ENCODE data around the gene GBX2. TPM values are rescaled to one million over a fixed set of nuclear protein-coding genes. Genes with fewer than 3 reads are reported as not detected.

The GBX2 gene
- total and polyA plus RNA-seq, 2 experiments from 2014 or later: 0.99 to 1.3 TPM

DNA sequence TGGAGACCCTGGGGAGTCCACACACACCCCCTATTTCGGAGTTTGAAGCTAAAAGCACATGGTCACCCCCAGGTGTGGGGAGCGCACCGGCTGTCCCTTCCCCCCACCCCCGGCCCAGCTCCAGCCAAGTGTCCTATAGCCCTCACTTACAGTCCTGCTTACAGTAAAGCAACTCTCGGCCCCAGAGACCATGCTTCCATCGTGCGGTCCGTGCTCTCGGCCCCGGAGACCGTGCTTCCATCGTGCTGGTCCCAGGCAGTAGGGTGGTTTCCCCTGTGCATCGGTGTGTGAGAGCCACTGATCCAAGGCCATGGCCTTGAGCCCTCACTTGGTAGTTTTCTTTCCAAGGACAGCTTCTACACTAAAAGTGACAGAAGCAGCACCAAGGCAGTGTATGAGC is 48.7 kb downstream of the GBX2 start:
- Mint-ChIP-seq H3K9me3 (no peaks in the 10 kb centered on the region; the same call in 2 of the 3 replicates), H3K4me3 (no peak overlapping the region), H3K27ac (no peak overlapping the region), H3K27me3 (ENCODE audit: insufficient read depth, low read depth, poor library complexity) (peaks cover 25% of the 10 kb centered on the region), H3K36me3 (ENCODE audit: low read depth) (peaks cover 2% of the 10 kb centered on the region; the same call in 1 of the 3 replicates), H3K4me1 (peaks cover 41% of the 10 kb centered on the region)
- Histone ChIP-seq H2AFZ (no peak overlapping the region), H3K27ac (ENCODE audit: low read depth) (no peak overlapping the region), H3F3A (replicated peaks; ENCODE audit: low read depth) (no peaks in the 10 kb centered on the region), H3K27me3 (ENCODE audit: insufficient read depth) (peaks cover 10% of the 10 kb centered on the region; the same call in 1 of the 2 replicates), H3K4me3 (no peak overlapping the region), H3K4me1 (ENCODE audit: insufficient read depth) (peaks cover 16% of the 10 kb centered on the region; the same call in 1 of the 2 replicates), H3K36me3 (ENCODE audit: insufficient read depth) (no peaks in the 10 kb centered on the region), H3K9me2 (ENCODE audit: insufficient read depth) (no peaks in the 10 kb centered on the region), H4K20me1 (replicated peaks; ENCODE audit: insufficient read depth) (peaks cover 8% of the 10 kb centered on the region; the same call in 1 of the 2 replicates), H3K4me2 (no peak overlapping the region), H3K79me2 (replicated peaks; ENCODE audit: insufficient read depth) (no peaks in the 10 kb centered on the region)
- TF ChIP-seq NANOG (IDR thresholded peaks at IDR 0.05; ENCODE audit: borderline replicate concordance): no peak
- no peak for TF ChIP-seq CREB1 (CRISPR knock-in tag; IDR thresholded peaks at IDR 0.05; ENCODE audit: low read depth)
- no peak for TF ChIP-seq EZH2 (IDR thresholded peaks at IDR 0.05; ENCODE audit: low read depth, unreplicated experiment)
- ATAC-seq (peak; percentile 13; the same call in 1 of the 3 replicates), DNase-seq (ENCODE audit: low spot score) (no peak)

DNA sequence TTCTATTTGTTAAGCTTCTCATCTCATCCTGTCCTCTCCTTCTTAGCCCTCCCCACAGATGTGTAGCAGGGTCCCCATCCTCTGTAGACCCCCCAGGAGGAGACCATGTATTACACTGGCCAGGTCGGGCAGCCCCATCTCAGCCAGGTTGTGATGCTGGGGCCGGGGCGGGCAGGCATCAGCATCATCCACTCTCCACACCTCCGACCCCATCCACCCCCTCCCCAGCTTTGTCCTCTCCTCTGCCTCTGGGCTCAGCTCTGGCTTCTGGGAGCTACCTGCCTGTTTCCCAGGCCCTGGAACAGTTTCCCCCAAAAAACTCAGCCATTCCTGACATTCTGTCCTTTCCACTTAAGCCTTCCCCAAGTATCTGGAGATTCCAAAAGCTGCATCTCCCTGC is 49.2 kb downstream of the GBX2 start:
- Histone ChIP-seq H3F3A (replicated peaks; ENCODE audit: low read depth) (no peaks in the 10 kb centered on the region), H3K4me3 (no peak overlapping the region), H3K27me3 (ENCODE audit: insufficient read depth) (peaks cover 10% of the 10 kb centered on the region; the same call in 1 of the 2 replicates), H3K79me2 (replicated peaks; ENCODE audit: insufficient read depth) (no peaks in the 10 kb centered on the region), H4K20me1 (replicated peaks; ENCODE audit: insufficient read depth) (peaks cover 8% of the 10 kb centered on the region; the same call in 1 of the 2 replicates), H3K9me2 (ENCODE audit: insufficient read depth) (no peaks in the 10 kb centered on the region), H3K36me3 (ENCODE audit: insufficient read depth) (no peaks in the 10 kb centered on the region), H3K4me1 (ENCODE audit: insufficient read depth) (peaks cover 16% of the 10 kb centered on the region; the same call in 1 of the 2 replicates), H3K4me2 (no peak overlapping the region), H3K27ac (ENCODE audit: low read depth) (no peak overlapping the region), H2AFZ (no peak overlapping the region)
- no peak for DNase-seq (ENCODE audit: low spot score)
- Mint-ChIP-seq H3K4me1 (peaks cover 41% of the 10 kb centered on the region), H3K27ac (no peak overlapping the region), H3K9me3 (no peaks in the 10 kb centered on the region; the same call in 2 of the 3 replicates), H3K4me3 (no peak overlapping the region), H3K27me3 (ENCODE audit: insufficient read depth, low read depth, poor library complexity) (peaks cover 25% of the 10 kb centered on the region), H3K36me3 (ENCODE audit: low read depth) (no peaks in the 10 kb centered on the region)
- ATAC-seq: no peak; the same call in 2 of the 3 replicates
- TF ChIP-seq, protein P1, sequence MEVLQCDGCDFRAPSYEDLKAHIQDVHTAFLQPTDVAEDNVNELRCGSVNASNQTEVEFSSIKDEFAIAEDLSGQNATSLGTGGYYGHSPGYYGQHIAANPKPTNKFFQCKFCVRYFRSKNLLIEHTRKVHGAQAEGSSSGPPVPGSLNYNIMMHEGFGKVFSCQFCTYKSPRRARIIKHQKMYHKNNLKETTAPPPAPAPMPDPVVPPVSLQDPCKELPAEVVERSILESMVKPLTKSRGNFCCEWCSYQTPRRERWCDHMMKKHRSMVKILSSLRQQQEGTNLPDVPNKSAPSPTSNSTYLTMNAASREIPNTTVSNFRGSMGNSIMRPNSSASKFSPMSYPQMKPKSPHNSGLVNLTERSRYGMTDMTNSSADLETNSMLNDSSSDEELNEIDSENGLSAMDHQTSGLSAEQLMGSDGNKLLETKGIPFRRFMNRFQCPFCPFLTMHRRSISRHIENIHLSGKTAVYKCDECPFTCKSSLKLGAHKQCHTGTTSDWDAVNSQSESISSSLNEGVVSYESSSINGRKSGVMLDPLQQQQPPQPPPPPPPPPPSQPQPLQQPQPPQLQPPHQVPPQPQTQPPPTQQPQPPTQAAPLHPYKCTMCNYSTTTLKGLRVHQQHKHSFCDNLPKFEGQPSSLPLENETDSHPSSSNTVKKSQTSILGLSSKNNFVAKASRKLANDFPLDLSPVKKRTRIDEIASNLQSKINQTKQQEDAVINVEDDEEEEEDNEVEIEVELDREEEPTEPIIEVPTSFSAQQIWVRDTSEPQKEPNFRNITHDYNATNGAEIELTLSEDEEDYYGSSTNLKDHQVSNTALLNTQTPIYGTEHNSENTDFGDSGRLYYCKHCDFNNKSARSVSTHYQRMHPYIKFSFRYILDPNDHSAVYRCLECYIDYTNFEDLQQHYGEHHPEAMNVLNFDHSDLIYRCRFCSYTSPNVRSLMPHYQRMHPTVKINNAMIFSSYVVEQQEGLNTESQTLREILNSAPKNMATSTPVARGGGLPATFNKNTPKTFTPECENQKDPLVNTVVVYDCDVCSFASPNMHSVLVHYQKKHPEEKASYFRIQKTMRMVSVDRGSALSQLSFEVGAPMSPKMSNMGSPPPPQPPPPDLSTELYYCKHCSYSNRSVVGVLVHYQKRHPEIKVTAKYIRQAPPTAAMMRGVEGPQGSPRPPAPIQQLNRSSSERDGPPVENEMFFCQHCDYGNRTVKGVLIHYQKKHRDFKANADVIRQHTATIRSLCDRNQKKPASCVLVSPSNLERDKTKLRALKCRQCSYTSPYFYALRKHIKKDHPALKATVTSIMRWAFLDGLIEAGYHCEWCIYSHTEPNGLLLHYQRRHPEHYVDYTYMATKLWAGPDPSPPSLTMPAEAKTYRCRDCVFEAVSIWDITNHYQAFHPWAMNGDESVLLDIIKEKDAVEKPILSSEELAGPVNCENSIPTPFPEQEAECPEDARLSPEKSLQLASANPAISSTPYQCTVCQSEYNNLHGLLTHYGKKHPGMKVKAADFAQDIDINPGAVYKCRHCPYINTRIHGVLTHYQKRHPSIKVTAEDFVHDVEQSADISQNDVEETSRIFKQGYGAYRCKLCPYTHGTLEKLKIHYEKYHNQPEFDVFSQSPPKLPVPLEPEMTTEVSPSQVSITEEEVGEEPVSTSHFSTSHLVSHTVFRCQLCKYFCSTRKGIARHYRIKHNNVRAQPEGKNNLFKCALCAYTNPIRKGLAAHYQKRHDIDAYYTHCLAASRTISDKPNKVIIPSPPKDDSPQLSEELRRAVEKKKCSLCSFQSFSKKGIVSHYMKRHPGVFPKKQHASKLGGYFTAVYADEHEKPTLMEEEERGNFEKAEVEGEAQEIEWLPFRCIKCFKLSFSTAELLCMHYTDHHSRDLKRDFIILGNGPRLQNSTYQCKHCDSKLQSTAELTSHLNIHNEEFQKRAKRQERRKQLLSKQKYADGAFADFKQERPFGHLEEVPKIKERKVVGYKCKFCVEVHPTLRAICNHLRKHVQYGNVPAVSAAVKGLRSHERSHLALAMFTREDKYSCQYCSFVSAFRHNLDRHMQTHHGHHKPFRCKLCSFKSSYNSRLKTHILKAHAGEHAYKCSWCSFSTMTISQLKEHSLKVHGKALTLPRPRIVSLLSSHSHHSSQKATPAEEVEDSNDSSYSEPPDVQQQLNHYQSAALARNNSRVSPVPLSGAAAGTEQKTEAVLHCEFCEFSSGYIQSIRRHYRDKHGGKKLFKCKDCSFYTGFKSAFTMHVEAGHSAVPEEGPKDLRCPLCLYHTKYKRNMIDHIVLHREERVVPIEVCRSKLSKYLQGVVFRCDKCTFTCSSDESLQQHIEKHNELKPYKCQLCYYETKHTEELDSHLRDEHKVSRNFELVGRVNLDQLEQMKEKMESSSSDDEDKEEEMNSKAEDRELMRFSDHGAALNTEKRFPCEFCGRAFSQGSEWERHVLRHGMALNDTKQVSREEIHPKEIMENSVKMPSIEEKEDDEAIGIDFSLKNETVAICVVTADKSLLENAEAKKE (CRISPR knock-in tag; IDR thresholded peaks at IDR 0.05): no peak
- TF ChIP-seq STAT1 (IDR thresholded peaks at IDR 0.05; ENCODE audit: unreplicated experiment) (no peak), POLR2AphosphoS5 (IDR thresholded peaks at IDR 0.05; ENCODE audit: low read depth) (no peak), NANOG (IDR thresholded peaks at IDR 0.05; ENCODE audit: borderline replicate concordance) (no peak), CREB1 (CRISPR knock-in tag; IDR thresholded peaks at IDR 0.05; ENCODE audit: low read depth) (no peak)
- TF ChIP-seq, protein P2, sequence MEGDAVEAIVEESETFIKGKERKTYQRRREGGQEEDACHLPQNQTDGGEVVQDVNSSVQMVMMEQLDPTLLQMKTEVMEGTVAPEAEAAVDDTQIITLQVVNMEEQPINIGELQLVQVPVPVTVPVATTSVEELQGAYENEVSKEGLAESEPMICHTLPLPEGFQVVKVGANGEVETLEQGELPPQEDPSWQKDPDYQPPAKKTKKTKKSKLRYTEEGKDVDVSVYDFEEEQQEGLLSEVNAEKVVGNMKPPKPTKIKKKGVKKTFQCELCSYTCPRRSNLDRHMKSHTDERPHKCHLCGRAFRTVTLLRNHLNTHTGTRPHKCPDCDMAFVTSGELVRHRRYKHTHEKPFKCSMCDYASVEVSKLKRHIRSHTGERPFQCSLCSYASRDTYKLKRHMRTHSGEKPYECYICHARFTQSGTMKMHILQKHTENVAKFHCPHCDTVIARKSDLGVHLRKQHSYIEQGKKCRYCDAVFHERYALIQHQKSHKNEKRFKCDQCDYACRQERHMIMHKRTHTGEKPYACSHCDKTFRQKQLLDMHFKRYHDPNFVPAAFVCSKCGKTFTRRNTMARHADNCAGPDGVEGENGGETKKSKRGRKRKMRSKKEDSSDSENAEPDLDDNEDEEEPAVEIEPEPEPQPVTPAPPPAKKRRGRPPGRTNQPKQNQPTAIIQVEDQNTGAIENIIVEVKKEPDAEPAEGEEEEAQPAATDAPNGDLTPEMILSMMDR (conservative IDR thresholded peaks at IDR 0.05; ENCODE audit: low read depth in 2 of 2): no peak
- TF ChIP-seq, protein P3, sequence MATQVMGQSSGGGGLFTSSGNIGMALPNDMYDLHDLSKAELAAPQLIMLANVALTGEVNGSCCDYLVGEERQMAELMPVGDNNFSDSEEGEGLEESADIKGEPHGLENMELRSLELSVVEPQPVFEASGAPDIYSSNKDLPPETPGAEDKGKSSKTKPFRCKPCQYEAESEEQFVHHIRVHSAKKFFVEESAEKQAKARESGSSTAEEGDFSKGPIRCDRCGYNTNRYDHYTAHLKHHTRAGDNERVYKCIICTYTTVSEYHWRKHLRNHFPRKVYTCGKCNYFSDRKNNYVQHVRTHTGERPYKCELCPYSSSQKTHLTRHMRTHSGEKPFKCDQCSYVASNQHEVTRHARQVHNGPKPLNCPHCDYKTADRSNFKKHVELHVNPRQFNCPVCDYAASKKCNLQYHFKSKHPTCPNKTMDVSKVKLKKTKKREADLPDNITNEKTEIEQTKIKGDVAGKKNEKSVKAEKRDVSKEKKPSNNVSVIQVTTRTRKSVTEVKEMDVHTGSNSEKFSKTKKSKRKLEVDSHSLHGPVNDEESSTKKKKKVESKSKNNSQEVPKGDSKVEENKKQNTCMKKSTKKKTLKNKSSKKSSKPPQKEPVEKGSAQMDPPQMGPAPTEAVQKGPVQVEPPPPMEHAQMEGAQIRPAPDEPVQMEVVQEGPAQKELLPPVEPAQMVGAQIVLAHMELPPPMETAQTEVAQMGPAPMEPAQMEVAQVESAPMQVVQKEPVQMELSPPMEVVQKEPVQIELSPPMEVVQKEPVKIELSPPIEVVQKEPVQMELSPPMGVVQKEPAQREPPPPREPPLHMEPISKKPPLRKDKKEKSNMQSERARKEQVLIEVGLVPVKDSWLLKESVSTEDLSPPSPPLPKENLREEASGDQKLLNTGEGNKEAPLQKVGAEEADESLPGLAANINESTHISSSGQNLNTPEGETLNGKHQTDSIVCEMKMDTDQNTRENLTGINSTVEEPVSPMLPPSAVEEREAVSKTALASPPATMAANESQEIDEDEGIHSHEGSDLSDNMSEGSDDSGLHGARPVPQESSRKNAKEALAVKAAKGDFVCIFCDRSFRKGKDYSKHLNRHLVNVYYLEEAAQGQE (IDR thresholded peaks at IDR 0.05; ENCODE audit: unreplicated experiment): no peak
